HEK293T (cell line): ENCODE data around the gene TCAP.

Experiments used
- ARNT ChIP-seq: fragments of 450-650 bp; IDR thresholded peaks from 2 replicates; pipeline ENCODE4 v1.6.1; 2017; ENCODE audit warnings: mild to moderate bottlenecking
- BHLHE40 ChIP-seq: fragments of 450-650 bp; IDR thresholded peaks from 2 replicates; pipeline ENCODE4 v1.6.1; 2016; ENCODE audit warnings: mild to moderate bottlenecking, moderate library complexity, borderline replicate concordance
- ELF4 ChIP-seq: fragments of 450-650 bp; IDR thresholded peaks from 2 replicates; pipeline ENCODE4 v1.6.1; 2017; ENCODE audit warnings: antibody characterized with exemption
- FOXA1 ChIP-seq: fragments of 450-650 bp; IDR thresholded peaks from 2 replicates; pipeline ENCODE4 v1.6.1; 2016; ENCODE audit warnings: mild to moderate bottlenecking
- FOXM1 ChIP-seq: fragments of 450-650 bp; IDR thresholded peaks from 2 replicates; pipeline ENCODE4 v1.6.1; 2017; ENCODE audit warnings: mild to moderate bottlenecking, borderline replicate concordance
- HDGF ChIP-seq: fragments of 450-650 bp; IDR thresholded peaks from 2 replicates; pipeline ENCODE4 v1.6.1; 2017; ENCODE audit warnings: antibody characterized with exemption, borderline replicate concordance
- L3MBTL2 ChIP-seq: fragments of 450-650 bp; conservative IDR thresholded peaks from 2 replicates; pipeline ENCODE4 v1.6.1; 2016; ENCODE audit warnings: mild to moderate bottlenecking
- PKNOX1 ChIP-seq: fragments of 450-650 bp; IDR thresholded peaks from 2 replicates; pipeline ENCODE4 v1.6.1; 2016
- SP1 ChIP-seq: fragments of 450-650 bp; IDR thresholded peaks from 2 replicates; pipeline ENCODE4 v1.6.1; 2017
- SUZ12 ChIP-seq: fragments of 450-650 bp; IDR thresholded peaks from 2 replicates; pipeline ENCODE4 v1.6.1; 2016; ENCODE audit warnings: mild to moderate bottlenecking
- ZNF384 ChIP-seq: fragments of 450-650 bp; IDR thresholded peaks from 2 replicates; pipeline ENCODE4 v1.6.1; 2016

- no peak for TF ChIP-seq FOXM1
- TF ChIP-seq ELF4 = no peak
- TF ChIP-seq ARNT = no peak
- TF ChIP-seq L3MBTL2 = no peak
- no peak for TF ChIP-seq FOXA1
- TF ChIP-seq ZNF384 = no peak
- no peak for TF ChIP-seq SUZ12
- no peak for TF ChIP-seq PKNOX1
- no peak for TF ChIP-seq BHLHE40
- TF ChIP-seq HDGF = no peak
- TF ChIP-seq SP1 = no peak
Measured at GRCh38 chr17:39653662-39654331, 11.4 kb upstream of the TCAP start.
